Ureter (tissue), 1 donor: ENCODE measurements around the gene CEACAM6. TPM values are rescaled to one million over a fixed set of nuclear protein-coding genes. Genes with fewer than 3 reads are reported as not detected.

Experiments used
- DNase-seq: peaks from one replicate; pipeline ENCODE4 v3.0.0-alpha.2; 2020; ENCODE audit warnings: low spot score
- total RNA-seq: library from RNA; stranded (reverse); gene quantifications from one replicate; pipeline ENCODE4 v1.2.4, GENCODE V29; 2023
- donor health status: DM: yes; HTN: yes; CAD: no.

Gene CEACAM6
- total RNA-seq, 1 donor from 2014 or later: 0.86 TPM

DNA sequence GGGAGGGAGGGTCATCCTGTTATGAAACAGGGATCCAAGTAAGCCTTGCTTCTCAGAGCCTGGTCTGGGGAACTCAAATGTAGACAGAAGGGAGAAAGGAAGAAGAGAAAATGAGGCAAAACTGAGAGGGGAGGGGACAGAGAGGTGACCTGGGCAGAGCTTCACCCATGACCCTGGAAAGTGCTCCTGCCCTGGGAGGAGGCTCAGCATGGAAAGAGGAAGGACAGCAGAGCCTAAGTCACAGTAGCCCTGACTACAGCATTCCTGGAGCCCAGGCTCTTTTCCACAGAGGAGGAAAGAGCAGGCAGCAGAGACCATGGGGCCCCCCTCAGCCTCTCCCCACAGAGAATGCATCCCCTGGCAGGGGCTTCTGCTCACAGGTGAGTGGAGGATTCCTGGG is 41.0 kb downstream of the CEACAM6 start, which contains the start of gene CEACAM3:
Gene CEACAM3, plus strand, starts transcription at position 226 of the 400 bp plus-strand sequence. Its CDS starts 91 bp downstream, at position 317.
- no peak for DNase-seq

- DNase-seq: no peak
Measured at GRCh38 chr19:41796901-41797300, 41.6 kb downstream of the CEACAM6 start.

DNA sequence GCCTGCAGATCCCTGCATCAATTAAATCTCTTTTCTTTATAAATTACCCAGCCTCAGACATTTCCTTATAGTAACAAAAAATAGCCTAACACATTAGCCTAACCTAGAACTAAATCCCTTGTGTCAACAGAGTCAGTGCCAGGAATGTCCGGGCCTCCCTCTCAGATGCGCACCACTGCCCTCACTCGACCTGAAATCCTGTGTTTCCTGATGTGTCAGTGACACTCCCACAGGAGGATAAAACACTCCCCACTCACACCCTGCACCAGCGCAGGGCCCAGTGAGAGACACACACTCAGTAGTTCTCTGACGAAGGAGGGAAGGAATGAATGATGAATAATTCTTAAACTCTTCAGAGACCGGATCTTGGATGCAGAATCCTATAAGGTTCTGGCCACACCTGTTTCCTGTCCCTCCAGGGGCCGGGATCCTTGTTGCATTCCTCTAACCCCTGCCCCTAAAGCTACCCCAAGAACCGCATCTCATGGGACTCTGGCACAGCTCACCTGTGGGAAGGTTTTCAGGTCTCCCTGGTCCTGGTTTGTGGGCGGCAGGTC is 44.2 kb downstream of the CEACAM6 start:
- peak; percentile 61 for DNase-seq

DNA sequence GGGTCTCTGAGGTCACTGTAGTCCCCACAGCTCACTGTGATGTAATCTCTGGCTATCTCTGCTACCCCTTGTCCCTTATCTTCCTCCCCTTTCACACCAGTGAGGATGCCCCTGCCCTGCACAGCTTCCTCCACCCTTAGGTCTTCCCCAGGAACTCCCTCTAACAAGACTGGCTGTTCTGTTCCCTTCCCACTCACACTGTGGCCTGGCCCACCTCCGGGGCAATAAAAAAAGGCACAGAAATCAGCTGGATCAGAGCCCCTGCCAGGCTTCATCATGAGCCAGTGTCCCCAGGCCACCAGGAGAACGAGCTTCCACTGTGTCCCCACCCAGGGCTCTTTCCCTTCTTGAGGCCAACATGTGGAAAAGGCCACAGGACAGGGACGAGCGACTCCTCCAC is 45.7 kb downstream of the CEACAM6 start:
- DNase-seq: no peak

GRCh38 chr19:41801792-41802211 is 46.5 kb downstream of the CEACAM6 start:
- no peak for DNase-seq

DNA sequence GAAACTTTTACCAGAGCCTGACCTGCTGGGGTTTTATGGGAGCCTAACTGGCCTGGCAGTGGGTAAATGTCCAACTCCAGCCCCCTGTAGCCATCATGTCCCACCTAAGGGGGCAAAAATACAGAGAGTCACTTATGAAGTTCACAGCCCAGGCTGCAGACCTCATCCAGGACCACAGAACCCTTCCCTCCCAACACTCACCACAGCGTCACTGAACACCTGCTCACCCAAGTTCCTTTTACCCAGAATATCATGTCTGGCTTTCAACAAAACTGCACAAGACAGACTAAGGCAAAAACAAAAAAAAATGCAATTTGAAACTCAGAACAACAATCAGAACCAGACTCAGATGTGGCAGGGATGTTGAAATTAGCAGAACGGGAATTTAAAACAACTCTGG is 47.4 kb downstream of the CEACAM6 start:
- DNase-seq: no peak

DNA sequence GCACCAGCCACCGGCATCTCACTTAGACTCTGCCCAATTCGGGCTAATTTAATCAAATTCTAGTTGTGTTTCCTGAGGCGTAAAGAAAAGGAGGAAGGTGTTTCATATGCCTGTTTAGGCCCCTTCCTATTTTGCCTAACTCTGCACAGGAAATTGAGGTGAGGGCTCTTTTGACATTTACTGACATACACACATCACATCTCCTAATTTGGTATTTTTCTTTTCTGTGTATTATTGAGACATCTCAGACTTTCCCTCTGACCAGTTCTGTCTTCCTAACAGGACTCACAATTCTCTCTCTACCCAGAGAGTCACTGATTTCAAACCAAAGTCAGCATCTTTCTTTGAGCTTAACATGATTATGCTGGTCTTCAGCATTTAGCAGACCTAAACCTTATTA is 49.0 kb downstream of the CEACAM6 start:
- DNase-seq: no peak

DNA sequence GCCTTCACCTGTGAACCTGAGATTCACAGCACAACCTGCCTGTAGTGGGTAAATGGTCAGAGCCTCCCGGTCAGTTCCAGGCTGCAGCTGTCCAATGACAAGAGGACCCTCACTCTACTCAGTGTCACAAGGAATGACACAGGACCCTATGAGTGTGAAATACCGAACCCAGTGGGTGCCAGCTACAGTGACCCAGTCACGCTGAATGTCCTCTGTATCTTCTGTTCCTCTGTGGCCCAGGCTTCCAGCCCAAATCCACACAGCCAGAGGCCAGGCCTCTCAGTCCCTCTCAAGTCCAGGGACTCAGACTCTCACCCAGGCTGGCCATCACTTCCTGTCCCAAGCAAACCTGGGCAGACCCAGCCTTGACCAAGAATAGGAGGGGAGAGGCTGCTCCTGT is 51.8 kb downstream of the CEACAM6 start:
- no peak for DNase-seq

GRCh38 chr19:41808663-41809566 is 53.6 kb downstream of the CEACAM6 start:
- DNase-seq: no peak

DNA sequence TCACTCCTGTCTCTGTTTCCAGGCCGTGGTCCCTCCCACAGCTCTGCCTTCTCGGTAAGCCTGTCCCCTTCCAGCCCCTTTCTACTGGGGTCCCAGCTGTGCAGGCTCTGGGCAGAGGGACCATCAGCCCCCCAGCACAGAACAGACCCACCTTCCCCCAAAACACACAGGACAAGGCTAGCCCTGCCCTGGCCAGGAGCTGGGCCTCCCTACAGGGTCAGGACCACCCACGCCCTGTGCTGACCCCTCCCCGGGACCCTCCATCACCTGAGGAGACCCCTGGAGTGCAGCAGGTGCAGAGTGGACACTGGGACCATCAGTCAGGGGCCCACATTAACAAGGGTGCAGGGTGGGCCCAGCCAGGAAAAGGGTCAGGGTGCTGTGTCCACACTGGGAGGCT is 55.0 kb downstream of the CEACAM6 start:
- DNase-seq: no peak

DNA sequence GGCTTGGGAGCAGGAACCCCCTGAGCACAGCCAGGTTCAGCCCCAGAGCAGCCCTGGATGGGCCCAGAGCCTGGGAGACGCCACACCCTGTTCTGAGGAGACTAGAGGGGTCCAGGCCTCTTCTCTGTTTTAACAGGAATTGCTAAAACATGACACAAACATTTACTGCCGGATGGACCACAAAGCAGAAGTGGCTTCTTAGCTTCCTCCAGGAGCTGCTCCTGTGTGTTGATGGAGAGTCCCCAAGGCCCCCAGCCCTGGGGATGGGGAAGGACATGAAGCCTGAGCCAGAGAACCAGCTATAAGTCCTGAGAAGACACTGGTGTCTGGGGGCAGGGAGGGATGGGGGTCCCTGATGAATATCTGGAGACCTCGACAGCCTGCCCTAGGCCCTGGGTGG is 55.7 kb downstream of the CEACAM6 start:
- no peak for DNase-seq

- no peak for DNase-seq
Measured at GRCh38 chr19:41811981-41812380, 56.7 kb downstream of the CEACAM6 start.

DNA sequence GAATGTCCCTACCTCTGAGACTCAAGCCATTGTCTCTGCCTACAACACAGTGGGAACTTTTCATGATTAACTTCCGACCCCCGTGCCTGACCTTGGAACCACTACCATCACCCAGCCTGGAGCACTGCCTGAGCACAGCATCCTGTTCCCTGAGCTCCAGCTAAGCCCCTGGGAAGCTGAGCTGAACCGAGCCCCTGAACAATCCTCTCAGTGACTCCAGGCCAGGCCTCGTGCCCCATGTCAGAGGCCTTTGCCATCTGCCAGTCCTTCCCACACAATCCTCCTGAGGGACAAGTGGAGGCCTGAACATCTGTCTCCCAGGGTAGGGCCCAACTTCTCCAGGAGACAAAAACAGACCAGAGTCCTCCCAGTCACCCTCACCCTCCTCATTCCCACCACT is 58.6 kb downstream of the CEACAM6 start:
- DNase-seq: no peak

GRCh38 chr19:41815301-41815700 is 60.0 kb downstream of the CEACAM6 start:
- no peak for DNase-seq

DNA sequence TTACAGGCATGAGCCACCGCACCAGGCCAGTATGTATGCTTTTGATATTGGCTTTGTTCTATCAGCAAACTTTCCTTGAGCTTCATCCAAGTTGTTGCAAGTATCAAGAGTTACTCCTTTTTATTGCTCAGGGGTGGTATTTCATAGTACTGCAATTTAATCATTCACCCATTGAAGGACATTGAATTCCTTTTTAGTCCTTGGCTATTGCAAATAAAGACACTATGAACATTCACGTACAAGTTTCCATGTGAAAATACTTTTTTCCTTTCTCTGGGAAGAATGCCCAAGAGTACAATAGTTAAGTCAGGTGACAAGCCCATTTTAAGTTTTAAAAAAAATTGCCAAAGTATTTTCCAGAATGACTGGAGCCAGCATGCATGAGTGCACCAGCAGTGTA is 61.4 kb downstream of the CEACAM6 start:
- DNase-seq: no peak

DNA sequence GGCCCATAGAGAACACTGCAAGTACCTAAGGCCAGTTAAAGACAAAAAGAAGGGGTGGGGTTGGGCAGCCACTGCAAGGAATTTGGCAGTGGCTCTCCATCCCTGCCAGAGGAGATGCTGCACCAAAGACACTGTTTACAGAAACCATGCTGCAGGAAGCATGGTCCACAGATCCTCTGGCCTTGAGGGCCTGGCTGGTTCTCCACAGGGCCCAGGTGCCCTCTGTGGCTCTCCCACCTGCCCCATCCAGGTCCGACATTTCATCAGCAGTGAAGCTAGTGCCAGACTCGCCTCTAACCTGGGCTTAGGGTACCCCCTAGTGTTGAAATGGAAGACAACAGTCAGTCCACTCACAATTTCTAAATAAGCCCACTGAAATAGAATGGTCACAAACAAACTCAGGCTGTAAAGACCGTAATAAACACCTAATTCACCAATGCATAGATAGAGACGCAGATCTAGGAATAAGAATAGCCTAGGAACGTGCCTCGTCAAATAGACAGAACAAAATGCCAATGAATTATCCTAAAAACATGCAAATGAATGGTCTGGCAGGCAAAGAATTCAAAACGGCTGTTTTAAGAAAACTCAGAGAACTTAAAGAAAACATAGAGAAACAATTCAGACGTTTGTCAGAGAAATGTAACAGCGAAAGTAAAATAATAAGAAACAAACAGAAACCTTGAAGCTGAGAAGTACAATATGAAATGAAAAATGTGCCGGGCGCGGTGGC is 65.8 kb downstream of the CEACAM6 start:
- no peak for DNase-seq

Other genes starting within 250 kb of the CEACAM6 start
- gene CEACAM21, start 179.4 kb upstream of the CEACAM6 start, total RNA-seq: 3.6 TPM
- gene CEACAM4, start 128.5 kb upstream of the CEACAM6 start, total RNA-seq: 2.4 TPM
- gene CEACAM7, start 67.3 kb upstream of the CEACAM6 start, total RNA-seq: 0.36 TPM
- 0.36 TPM for gene CEACAM5, start 46.9 kb upstream of the CEACAM6 start, total RNA-seq
- gene CEACAM3, start 41.1 kb downstream of the CEACAM6 start, total RNA-seq: not detected
- not detected for gene LYPD4, start 89.2 kb downstream of the CEACAM6 start, total RNA-seq
- not detected for gene DMRTC2, start 89.5 kb downstream of the CEACAM6 start, total RNA-seq
- 1,844 TPM for gene RPS19, start 104.7 kb downstream of the CEACAM6 start, total RNA-seq
- 3.7 TPM for gene CD79A, start 121.7 kb downstream of the CEACAM6 start, total RNA-seq
- gene ARHGEF1, start 127.7 kb downstream of the CEACAM6 start, total RNA-seq: 120 TPM
- gene ERFL, start 172.9 kb downstream of the CEACAM6 start, total RNA-seq: 0.36 TPM
- 87.1 TPM for gene RABAC1, start 203.8 kb downstream of the CEACAM6 start, total RNA-seq
- gene ATP1A3, start 238.7 kb downstream of the CEACAM6 start, total RNA-seq: 0.52 TPM